ENCODE measurements around the gene PXMP2. TPM values are rescaled to one million over a fixed set of nuclear protein-coding genes. Genes with fewer than 3 reads are reported as not detected.

The PXMP2 gene
- total and polyA plus RNA-seq, 11 donors: 23.9 to 149 (median 39.7) TPM

- H3K4me3 ChIP-seq: no peak overlapping the region
- no peaks in the 10 kb centered on the region for H3K27me3 ChIP-seq
- intact Hi-C loops (cut with DNase I): no loop called here
- ATAC-seq (peak; percentile 52 to 73 (median 68)), DNase-seq (no peak)
- H3K9me3 ChIP-seq: no peaks in the 10 kb centered on the region
- H3K4me1 ChIP-seq: peaks cover 0 to 31% (median 4%) of the 10 kb centered on the region in 12 donors
- 42 to 59% (median 53%) methylated on average over 6 of the region's 6 CpGs for WGBS, 4 donors
- TF ChIP-seq POLR2A (IDR thresholded peaks at IDR 0.05): no peak
- no peak for TF ChIP-seq CTCF (IDR thresholded peaks at IDR 0.05)
- H3K27ac ChIP-seq: peak overlapping the region; percentile 35 to 85 (median 68)
- H3K36me3 ChIP-seq: peaks cover 0 to 99% (median 97%) of the 10 kb centered on the region in 9 donors
These were observed 52.9 kb downstream of the PXMP2 start for GRCh38 chr12:132740313-132740646.

GRCh38 chr12:132740652-132741051 is 53.3 kb downstream of the PXMP2 start:
- intact Hi-C loops (cut with DNase I): no loop called here
- Histone ChIP-seq H3K27ac (peak overlapping the region; percentile 35 to 85 (median 68)), H3K4me1 (peaks cover 0 to 31% (median 4%) of the 10 kb centered on the region in 12 donors), H3K4me3 (no peak overlapping the region), H3K27me3 (no peaks in the 10 kb centered on the region), H3K9me3 (no peaks in the 10 kb centered on the region), H3K36me3 (peaks cover 0 to 99% (median 97%) of the 10 kb centered on the region in 9 donors)
- DNase-seq (peak in 2 of 5 donors; percentile 34 to 48), ATAC-seq (peak; percentile 57 to 70 (median 66))
- 52 to 66% (median 60%) methylated on average over 11 of the region's 11 CpGs for WGBS, 4 donors
- TF ChIP-seq POLR2A (IDR thresholded peaks at IDR 0.05) (no peak), CTCF (IDR thresholded peaks at IDR 0.05) (no peak)

DNA sequence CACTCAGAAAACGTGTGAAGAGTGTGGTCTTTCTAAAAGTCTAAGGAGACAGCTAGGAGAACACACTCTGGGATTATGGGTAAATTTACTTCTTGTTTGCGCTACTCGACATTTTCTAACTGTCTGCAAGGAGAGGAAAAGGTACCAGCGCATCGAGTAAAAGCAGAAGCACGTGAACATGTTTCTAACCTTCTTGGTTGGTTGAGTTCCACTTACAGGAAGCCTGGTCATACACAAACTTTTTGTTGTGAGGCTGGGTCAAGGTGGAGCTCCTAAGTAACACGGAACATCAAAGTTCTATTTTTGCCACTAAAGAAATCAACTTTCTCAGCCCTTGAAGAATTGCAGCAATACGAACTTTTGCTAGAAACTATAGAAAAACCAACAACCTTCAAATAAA is 54.2 kb downstream of the PXMP2 start:
- intact Hi-C loops (cut with DNase I): no loop called here
- H3K36me3 ChIP-seq: peaks cover 0 to 99% (median 97%) of the 10 kb centered on the region in 9 donors
- H3K27me3 ChIP-seq: no peaks in the 10 kb centered on the region
- 88 to 90% (median 89%) methylated on average over 8 of the region's 8 CpGs for WGBS, 4 donors
- no peak overlapping the region for H3K4me3 ChIP-seq
- DNase-seq (no peak), ATAC-seq (no peak)
- TF ChIP-seq CTCF (IDR thresholded peaks at IDR 0.05): no peak
- H3K9me3 ChIP-seq: no peaks in the 10 kb centered on the region
- peaks cover 0 to 31% (median 4%) of the 10 kb centered on the region in 12 donors for H3K4me1 ChIP-seq
- H3K27ac ChIP-seq: peak overlapping the region in 4 of 12 donors; percentile 63 to 82 (median 71)

DNA sequence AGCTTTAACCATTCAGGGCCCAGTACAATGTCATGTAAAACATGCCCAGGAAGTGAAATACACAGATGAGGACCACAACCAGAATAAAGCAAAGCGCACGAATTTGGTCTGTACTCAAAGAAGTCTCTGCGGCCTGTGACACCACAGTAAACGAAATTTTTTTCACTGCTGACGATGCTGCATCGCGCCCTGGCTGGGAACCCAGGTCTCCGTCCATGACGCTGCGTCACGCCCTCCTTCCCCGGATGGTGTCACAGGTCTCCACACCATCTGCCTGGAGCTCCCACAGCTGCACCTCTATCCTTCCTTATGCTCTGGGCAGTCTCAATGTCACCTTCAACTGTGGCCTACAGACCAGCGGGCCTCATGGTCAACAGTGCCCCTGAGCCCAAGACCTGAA is 56.4 kb downstream of the PXMP2 start:
- ATAC-seq (no peak), DNase-seq (no peak)
- Histone ChIP-seq H3K27me3 (no peaks in the 10 kb centered on the region), H3K27ac (no peak overlapping the region), H3K4me3 (no peak overlapping the region), H3K9me3 (no peaks in the 10 kb centered on the region), H3K36me3 (peaks cover 0 to 100% (median 99%) of the 10 kb centered on the region in 9 donors), H3K4me1 (peaks cover 0 to 28% (median 4%) of the 10 kb centered on the region in 12 donors)
- 86 to 93% (median 89%) methylated on average over 12 to 13 of the region's 13 CpGs for WGBS, 4 donors
- intact Hi-C loops (cut with DNase I): no loop called here
- TF ChIP-seq CTCF (IDR thresholded peaks at IDR 0.05) (no peak), POLR2A (IDR thresholded peaks at IDR 0.05) (no peak)

All from heart left ventricle (tissue), 16 donors.